Measurements from ENCODE around the gene USP31.
"Not testable (repeated sequence)": the region's sequence is repeated elsewhere in the genome, so short reads cannot be mapped to it uniquely, and the experiment has no call there.

The USP31 gene

DNA sequence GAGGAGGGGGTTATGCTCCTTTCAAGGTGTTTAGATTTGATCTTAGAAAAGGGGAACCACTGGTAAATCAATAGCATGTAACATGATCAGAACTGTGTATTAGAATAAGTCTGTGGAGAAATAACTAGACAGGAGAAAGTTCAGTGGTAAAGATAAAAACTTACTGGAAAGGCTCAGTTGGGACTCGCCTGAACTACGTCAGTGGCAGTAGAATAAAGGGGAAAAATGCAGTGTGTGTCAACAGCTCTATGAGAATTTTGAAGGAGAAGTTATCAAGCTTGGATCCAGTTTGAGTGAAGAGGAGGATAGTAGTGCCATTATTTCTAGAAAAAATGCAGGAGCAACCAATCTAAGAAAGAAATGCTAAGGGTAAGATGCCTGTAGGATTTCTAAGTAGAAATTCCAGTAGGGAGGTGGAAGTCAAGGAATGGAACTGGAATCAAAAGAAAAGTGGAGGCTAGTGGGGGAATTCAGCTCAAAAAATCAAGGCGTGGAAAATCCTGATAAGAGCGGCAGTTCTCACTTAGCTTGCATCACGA is 48.2 kb downstream of the USP31 start:
- TF ChIP-seq JUND (IDR thresholded peaks at IDR 0.05; ENCODE audit: low read depth) = no peak
- no peak for DNase-seq (ENCODE audit: low read depth in 1 of 2, low spot score in 1 of 2)
- in situ Hi-C loops (cut with HindIII; ENCODE audit: low pct_unique_long_range_greater_than_20kb, low sequenced_read_pairs) = no loop called here

DNA sequence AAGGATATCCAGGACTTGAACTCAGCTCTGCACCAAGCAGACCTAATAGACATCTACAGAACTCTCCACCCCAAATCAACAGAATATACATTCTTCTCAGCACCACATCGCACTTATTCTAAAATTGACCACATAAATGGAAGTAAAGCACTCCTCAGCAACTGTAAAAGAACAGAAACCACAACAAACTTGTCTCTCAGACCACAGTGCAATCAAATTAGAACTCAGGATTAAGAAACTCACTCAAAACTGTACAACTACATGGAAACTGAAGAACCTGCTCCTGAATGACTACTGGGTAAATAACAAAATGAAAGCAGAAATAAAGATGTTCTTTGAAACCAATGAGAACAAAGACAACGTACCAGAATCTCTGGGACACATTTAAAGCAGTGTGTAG is 52.8 kb downstream of the USP31 start:
- in situ Hi-C loops (cut with HindIII; ENCODE audit: low pct_unique_long_range_greater_than_20kb, low sequenced_read_pairs); DNase-seq (ENCODE audit: low read depth in 1 of 2, low spot score in 1 of 2): not testable (repeated sequence)

DNA sequence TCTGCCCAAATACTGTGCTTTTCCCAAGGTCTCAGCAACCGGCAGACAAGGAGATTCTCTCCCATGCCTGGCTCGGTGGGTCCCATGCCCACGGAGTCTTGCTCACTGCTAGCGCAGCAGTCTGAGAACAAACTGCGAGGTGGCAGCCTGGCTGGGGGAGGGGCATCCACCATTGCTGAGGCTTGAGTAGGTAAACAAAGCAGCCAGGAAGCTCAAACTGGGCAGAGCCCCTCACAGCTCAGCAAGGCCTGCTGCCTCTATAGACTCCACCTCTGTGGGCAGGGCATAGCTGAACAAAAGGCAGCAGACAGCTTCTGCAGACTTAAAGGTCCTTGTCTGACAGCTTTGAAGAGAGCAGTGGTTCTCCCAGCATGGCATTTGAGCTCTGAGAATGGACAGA is 55.1 kb downstream of the USP31 start:
- in situ Hi-C loops (cut with HindIII; ENCODE audit: low pct_unique_long_range_greater_than_20kb, low sequenced_read_pairs); DNase-seq (ENCODE audit: low read depth in 1 of 2, low spot score in 1 of 2): not testable (repeated sequence)

DNA sequence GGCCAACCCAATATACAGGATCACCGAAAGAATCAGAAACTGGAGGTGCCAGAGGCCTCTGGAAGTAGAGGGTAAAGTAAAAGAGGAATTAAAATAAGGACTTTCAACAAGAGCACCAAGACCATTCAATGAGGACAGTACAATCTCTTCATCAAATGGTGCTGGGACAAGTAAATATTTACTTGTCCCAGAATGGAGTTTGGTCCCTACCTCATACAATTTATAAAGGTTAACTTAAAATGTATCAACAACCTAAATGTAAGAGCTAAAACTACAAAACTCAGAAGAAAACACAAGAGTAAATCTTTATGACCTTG is 56.5 kb downstream of the USP31 start:
- in situ Hi-C loops (cut with HindIII; ENCODE audit: low pct_unique_long_range_greater_than_20kb, low sequenced_read_pairs) = no loop called here
- no peak for TF ChIP-seq JUND (IDR thresholded peaks at IDR 0.05; ENCODE audit: low read depth)
- DNase-seq (ENCODE audit: low read depth in 1 of 2, low spot score in 1 of 2) = no peak

DNA sequence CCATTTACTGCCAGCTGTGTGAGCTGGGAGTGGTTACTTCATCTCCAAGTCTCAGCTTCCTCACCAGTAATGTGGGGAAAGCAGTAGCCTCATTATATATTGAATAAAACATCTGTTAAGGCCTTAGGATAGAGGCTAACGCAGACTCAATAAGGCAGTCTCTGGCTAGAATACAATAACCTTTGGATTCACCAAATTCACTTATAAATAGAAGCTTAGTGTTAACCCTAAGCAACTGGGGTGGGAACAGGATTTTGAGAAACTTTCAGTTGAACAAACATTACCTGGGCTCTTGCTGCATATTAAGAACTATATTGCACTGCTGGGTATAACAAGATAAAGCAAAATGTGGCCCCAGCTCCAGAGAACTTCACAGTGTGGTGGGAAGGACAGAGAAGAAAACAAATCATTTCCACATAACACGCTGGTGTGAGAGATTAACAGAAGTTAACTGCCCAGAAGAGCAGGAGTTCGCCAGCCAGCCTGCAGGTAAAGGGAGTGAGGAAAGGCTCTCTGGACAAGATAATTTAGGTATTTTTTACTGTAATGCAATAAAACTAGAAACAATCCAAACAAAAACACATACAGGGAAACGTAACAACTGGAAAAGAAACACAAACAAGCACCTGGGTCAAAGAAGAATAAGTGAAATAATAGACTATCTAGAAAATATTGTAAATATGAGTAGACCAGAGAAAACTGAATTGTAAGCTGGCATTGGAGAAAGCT is 57.0 kb downstream of the USP31 start:
- in situ Hi-C loops (cut with HindIII; ENCODE audit: low pct_unique_long_range_greater_than_20kb, low sequenced_read_pairs) = no loop called here
- DNase-seq (ENCODE audit: low read depth in 1 of 2, low spot score in 1 of 2) = no peak
- TF ChIP-seq JUND (IDR thresholded peaks at IDR 0.05; ENCODE audit: low read depth) = no peak

DNA sequence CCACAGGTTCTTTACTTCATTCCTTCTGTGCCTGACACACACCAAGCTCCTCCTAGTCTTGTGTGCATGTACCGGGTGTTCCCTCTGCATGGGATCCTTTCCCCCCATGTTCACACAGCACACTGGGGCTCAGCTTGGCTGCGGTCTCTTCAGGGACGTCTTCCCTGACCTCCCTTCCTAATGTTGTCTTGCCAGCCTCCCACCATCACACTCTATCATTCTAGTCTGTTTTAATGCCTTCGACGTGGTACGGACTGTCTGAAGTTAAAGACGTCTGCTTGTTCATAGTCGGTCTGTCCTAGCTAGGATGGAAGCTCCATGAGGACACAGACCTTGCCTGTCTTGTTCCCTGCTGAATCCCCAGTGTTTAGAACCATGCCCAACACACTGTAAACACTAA is 60.1 kb downstream of the USP31 start:
- in situ Hi-C loops (cut with HindIII; ENCODE audit: low pct_unique_long_range_greater_than_20kb, low sequenced_read_pairs) = no loop called here

DNA sequence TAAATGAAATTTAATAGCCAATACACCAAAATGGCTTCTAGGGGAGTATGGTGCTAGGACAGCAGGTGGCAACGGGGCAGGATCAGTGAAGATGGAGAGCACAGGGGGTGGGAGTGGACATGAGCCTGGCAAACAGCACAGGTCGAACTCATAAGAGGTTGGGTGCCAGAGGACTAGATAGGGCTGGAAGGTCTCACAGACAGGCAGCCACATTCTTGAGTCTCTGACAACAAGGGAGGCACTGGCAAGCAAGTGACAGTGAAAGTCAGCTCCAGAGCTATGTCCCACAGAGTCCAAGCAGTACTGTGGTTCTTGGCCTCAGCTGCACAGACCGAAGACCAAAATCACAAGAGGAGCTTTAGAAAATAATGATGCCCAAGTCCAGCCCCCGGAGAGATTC is 61.2 kb downstream of the USP31 start:
- TF ChIP-seq JUND (IDR thresholded peaks at IDR 0.05; ENCODE audit: low read depth) = no peak
- DNase-seq (ENCODE audit: low read depth in 1 of 2, low spot score in 1 of 2) = no peak
- in situ Hi-C loops (cut with HindIII; ENCODE audit: low pct_unique_long_range_greater_than_20kb, low sequenced_read_pairs) = no loop called here

More for the DNA sequence above, 60.1 kb downstream of the USP31 start:
- DNase-seq (ENCODE audit: low read depth in 1 of 2, low spot score in 1 of 2) = no peak
- TF ChIP-seq JUND (IDR thresholded peaks at IDR 0.05; ENCODE audit: low read depth) = no peak

DNA sequence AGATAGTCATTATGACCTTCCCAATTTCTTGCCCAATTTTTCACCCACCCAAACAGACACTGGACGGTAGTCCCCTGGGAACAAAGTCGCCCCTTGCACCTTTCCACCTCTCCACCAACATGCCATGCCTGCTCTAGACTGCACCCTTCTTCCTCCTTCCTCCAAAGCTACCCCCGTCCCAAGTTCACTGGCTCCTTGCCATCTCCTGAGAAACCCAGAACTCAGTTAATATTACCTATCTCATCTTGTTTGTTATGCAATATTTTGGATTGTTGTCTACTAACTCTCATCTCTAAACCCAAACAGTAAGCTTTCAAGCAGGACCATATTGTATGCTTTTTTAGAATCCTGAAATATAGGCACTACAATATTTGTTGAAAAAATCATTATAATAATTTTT is 63.3 kb downstream of the USP31 start:
- TF ChIP-seq JUND (IDR thresholded peaks at IDR 0.05; ENCODE audit: low read depth) = no peak
- no peak for DNase-seq (ENCODE audit: low read depth in 1 of 2, low spot score in 1 of 2)
- in situ Hi-C loops (cut with HindIII; ENCODE audit: low pct_unique_long_range_greater_than_20kb, low sequenced_read_pairs) = no loop called here

DNA sequence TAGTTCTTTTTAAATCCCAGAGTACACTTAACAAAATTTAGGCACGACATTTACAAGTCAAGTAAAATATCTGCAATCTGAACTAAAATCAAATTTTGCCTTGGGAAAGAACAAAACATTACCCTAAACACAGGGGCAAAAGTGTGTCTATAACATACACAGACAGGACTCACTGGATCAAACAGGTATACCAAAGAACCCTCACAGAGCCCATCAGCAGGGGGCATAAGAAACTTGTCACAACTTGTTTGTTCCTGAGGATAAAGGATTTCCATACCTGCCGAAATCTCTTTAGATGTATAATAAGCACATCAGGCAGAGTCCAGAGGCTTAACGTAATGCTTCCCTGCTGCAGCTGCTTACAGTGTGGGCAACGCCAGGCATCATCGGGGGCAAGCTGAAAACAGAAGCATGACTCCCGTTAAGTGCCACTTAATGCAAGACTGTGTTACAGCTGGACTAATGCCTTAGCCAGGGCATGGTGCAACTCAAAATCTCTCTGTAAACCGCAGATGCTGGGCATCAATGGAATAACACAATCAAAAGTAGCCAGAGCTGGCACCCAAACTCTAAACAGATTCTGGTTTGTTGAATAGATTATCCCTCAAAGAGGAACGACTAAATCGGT is 67.0 kb downstream of the USP31 start:
- in situ Hi-C loops (cut with HindIII; ENCODE audit: low pct_unique_long_range_greater_than_20kb, low sequenced_read_pairs) = no loop called here
- DNase-seq (ENCODE audit: low read depth in 1 of 2, low spot score in 1 of 2) = peak in 1 of 2 experiments; percentile 19

DNA sequence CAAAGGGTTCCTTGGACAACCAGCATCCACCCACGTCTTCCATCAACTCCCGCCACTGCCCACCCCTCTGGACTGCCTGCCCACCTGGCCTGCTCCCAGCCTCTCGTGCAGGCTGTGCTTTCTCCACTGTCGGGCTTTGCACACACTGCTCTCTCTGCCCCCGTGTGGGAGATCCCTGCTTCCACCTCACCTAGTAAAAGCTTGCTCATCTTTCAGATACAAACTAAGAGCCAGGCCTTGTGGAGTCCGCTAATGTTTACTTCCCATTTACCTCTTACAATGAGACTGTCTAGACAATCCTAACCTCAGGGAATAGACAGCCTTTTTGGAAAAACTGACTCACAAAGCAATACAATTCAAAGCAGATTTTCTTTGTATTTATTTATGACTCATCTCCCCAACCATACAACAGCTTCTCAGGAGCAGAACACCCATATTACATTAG is 67.6 kb downstream of the USP31 start:
- no peak for DNase-seq (ENCODE audit: low read depth in 1 of 2, low spot score in 1 of 2)
- TF ChIP-seq JUND (IDR thresholded peaks at IDR 0.05; ENCODE audit: low read depth) = no peak
- in situ Hi-C loops (cut with HindIII; ENCODE audit: low pct_unique_long_range_greater_than_20kb, low sequenced_read_pairs) = no loop called here

More for the DNA sequence above, 67.0 kb downstream of the USP31 start:
- no peak for TF ChIP-seq JUND (IDR thresholded peaks at IDR 0.05; ENCODE audit: low read depth)

DNA sequence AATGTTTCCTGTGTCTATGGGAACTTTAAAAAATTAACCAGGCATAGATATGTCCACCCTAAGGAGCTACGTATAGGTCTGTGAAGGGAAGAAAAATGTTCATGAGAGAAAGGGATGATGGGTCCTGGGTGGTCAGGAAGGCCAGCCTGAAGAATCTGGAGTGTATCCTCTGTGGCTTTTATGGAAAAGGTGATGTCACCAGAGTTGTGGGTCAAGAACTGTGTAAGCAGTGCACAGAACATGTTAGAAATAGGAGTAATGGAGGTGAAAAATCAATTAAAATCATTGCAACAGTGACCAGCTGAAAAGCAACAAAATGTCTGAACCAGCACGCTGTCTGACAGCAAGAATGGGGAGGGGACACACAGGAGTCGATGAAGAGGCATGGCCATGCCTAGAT is 68.5 kb downstream of the USP31 start:
- DNase-seq (ENCODE audit: low read depth in 1 of 2, low spot score in 1 of 2) = no peak
- in situ Hi-C loops (cut with HindIII; ENCODE audit: low pct_unique_long_range_greater_than_20kb, low sequenced_read_pairs) = no loop called here
- TF ChIP-seq JUND (IDR thresholded peaks at IDR 0.05; ENCODE audit: low read depth) = no peak

DNA sequence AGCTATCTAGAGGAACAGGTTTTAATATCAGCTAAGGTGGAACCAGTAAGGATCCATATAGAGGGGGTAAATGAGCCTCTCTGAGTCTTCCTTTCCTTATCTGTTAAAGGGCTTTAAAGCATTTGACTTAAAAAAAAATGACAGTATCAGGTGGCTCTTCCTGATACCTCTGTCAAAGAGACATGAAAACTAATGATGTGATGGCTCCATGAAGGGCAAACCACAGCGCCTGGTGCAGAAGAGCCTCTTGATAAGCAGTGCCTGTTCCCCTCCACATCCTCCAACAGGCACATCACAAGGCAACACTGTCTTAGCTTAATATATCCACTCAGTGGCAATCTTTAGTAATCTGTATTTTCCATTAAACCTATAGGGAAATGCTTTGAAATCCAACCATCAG is 68.9 kb downstream of the USP31 start:
- TF ChIP-seq JUND (IDR thresholded peaks at IDR 0.05; ENCODE audit: low read depth) = no peak
- in situ Hi-C loops (cut with HindIII; ENCODE audit: low pct_unique_long_range_greater_than_20kb, low sequenced_read_pairs) = no loop called here
- no peak for DNase-seq (ENCODE audit: low read depth in 1 of 2, low spot score in 1 of 2)

DNA sequence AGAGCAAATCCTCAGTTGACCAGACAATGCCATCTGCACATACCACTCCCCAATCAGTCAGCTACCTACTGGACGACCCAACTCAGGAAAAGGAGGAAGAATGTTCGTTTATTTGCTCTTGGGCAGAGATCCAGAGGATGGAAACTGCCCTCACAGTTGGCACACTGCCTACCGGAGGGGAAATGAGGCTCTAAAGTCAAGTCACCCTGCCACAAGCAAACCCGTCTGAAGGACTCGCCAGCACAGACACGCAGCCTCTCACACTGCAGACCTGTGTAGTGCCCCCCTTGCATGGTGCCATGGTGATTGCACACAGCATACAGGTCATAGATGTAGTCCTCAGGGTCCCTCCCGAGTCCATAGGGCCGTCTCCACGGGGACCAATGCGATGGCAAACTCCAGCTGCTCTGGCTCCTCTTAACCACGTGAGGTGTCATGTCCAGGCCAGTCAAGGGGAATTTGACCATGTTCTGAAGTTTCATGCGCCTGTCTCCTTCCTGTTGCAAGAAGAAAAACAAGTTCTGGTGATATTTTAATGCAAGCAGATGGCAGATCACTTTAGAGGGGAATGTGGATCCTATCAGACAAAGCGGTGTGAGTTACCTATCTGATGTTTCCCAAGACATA is 69.5 kb downstream of the USP31 start:
- in situ Hi-C loops (cut with HindIII; ENCODE audit: low pct_unique_long_range_greater_than_20kb, low sequenced_read_pairs) = no loop called here
- TF ChIP-seq JUND (IDR thresholded peaks at IDR 0.05; ENCODE audit: low read depth) = no peak
- peak in 1 of 2 experiments; percentile 33 for DNase-seq (ENCODE audit: low read depth in 1 of 2, low spot score in 1 of 2)

All from T47D (cell line).